ENCODE data around the gene ADI1. TPM values are rescaled to one million over a fixed set of nuclear protein-coding genes. Genes with fewer than 3 reads are reported as not detected.

Gene ADI1
- total and polyA plus RNA-seq, 8 donors, result 9.9 to 29.7 (median 19.6) TPM

DNA sequence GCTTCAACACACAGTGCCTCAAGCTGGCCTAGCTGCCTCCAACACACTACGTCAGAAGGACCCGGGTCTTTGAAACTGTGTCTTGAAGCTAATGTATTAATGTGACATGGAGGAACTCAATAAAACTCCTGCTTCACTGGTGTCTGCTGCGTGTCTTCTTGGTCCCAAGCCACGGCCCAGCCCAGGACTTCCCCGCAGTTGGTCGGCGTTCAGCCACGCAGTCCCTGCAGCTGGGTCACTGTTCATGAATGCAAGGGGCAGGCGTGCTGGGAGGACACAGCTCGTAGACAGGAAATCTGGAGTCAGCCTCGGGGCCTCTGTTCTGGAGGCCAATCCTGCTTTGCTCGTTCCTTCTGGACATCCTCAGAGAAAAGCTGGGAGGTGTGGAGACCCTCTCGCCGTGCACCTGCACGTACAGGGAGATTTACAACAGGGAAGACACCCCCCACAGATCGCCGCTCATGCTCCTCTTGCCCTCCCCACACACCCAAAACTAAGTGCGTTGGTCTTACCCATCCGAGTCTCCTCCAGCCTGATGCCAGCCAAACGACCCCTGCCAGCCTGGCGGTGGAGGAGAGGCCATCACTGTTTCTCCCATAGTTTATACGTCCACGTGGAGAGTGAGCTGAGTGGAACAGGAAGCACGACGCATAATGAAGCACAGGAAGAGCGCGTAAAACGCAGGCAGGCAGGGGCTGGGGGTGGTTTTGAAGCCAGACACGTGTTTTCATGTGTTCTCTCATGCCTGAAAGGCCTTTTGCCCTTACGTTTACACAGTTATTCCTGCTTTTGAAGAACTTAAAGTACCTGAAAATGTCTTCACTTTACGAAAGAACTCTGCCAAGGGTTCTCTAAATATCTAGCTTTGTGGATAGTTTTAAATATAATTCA is 39.7 kb downstream of the ADI1 start:
- H3K27ac ChIP-seq, result no peak overlapping the region
- ATAC-seq (no peak), DNase-seq (no peak), FAIRE-seq (no peak)
- no peaks in the 10 kb centered on the region for H3K27me3 ChIP-seq
- TF ChIP-seq, protein P1, sequence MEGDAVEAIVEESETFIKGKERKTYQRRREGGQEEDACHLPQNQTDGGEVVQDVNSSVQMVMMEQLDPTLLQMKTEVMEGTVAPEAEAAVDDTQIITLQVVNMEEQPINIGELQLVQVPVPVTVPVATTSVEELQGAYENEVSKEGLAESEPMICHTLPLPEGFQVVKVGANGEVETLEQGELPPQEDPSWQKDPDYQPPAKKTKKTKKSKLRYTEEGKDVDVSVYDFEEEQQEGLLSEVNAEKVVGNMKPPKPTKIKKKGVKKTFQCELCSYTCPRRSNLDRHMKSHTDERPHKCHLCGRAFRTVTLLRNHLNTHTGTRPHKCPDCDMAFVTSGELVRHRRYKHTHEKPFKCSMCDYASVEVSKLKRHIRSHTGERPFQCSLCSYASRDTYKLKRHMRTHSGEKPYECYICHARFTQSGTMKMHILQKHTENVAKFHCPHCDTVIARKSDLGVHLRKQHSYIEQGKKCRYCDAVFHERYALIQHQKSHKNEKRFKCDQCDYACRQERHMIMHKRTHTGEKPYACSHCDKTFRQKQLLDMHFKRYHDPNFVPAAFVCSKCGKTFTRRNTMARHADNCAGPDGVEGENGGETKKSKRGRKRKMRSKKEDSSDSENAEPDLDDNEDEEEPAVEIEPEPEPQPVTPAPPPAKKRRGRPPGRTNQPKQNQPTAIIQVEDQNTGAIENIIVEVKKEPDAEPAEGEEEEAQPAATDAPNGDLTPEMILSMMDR (IDR thresholded peaks at IDR 0.05), result no peak
- no peaks in the 10 kb centered on the region for H3K9me3 ChIP-seq
- intact Hi-C loops (cut with DNase I), result no loop called here
- H3K36me3 ChIP-seq, result peaks cover 0 to 30% (median 0%) of the 10 kb centered on the region in 3 donors
- H3K4me1 ChIP-seq, result peaks cover 0 to 8% (median 0%) of the 10 kb centered on the region in 3 donors
- H3K4me3 ChIP-seq, result no peak overlapping the region
- WGBS, 2 donors, result 90% methylated on average over 31 of the region's 31 CpGs

- ATAC-seq, result no peak
- Histone ChIP-seq H3K9me3 (no peaks in the 10 kb centered on the region), H3K27ac (no peak overlapping the region), H3K27me3 (no peaks in the 10 kb centered on the region), H3K36me3 (peaks cover 0 to 30% (median 0%) of the 10 kb centered on the region in 3 donors), H3K4me3 (no peak overlapping the region), H3K4me1 (peaks cover 0 to 8% (median 0%) of the 10 kb centered on the region in 3 donors)
- intact Hi-C loops (cut with DNase I), result no loop called here
- DNase-seq, result peak in 1 of 6 donors; percentile 37
- TF ChIP-seq, protein P1 (IDR thresholded peaks at IDR 0.05), result no peak
- 93% methylated on average over 19 of the region's 19 CpGs for WGBS, 2 donors
- no peak for FAIRE-seq
Measured at GRCh38 chr2:3478846-3479385, 40.4 kb downstream of the ADI1 start.

- ATAC-seq (no peak), DNase-seq (no peak), FAIRE-seq (no peak)
- H3K36me3 ChIP-seq, result peaks cover 0 to 40% (median 0%) of the 10 kb centered on the region in 3 donors
- no peaks in the 10 kb centered on the region for H3K27me3 ChIP-seq
- H3K9me3 ChIP-seq, result no peaks in the 10 kb centered on the region
- TF ChIP-seq, protein P1 (IDR thresholded peaks at IDR 0.05), result no peak
- WGBS, 2 donors, result 78 to 84% methylated on average over 5 of the region's 5 CpGs
- H3K27ac ChIP-seq, result no peak overlapping the region
- peaks cover 0 to 8% (median 0%) of the 10 kb centered on the region in 3 donors for H3K4me1 ChIP-seq
- intact Hi-C loops (cut with DNase I), result no loop called here
- no peak overlapping the region for H3K4me3 ChIP-seq
Measured at GRCh38 chr2:3476985-3477327, 42.4 kb downstream of the ADI1 start.

- DNase-seq (no peak), FAIRE-seq (no peak), ATAC-seq (no peak)
- H3K27me3 ChIP-seq, result no peaks in the 10 kb centered on the region
- no peaks in the 10 kb centered on the region for H3K9me3 ChIP-seq
- 88% methylated on average over 14 of the region's 14 CpGs for WGBS, 2 donors
- peaks cover 0 to 41% (median 0%) of the 10 kb centered on the region in 3 donors for H3K36me3 ChIP-seq
- no peak overlapping the region for H3K4me3 ChIP-seq
- no peak overlapping the region for H3K27ac ChIP-seq
- intact Hi-C loops (cut with DNase I), result no loop called here
- TF ChIP-seq, protein P1 (IDR thresholded peaks at IDR 0.05), result no peak
- peaks cover 0 to 8% (median 0%) of the 10 kb centered on the region in 3 donors for H3K4me1 ChIP-seq
Measured at GRCh38 chr2:3476321-3476984, 42.9 kb downstream of the ADI1 start.

Measured in pancreas (tissue), 10 donors.